HG02571 (cell line): ENCODE data around the gene ZBTB7C.

Source experiments
- ATAC-seq: cut with Tn5 transposase; IDR thresholded peaks from one replicate; pipeline ENCODE4 v1.9.1; 2021; ENCODE audit warnings: mild to moderate bottlenecking, moderate library complexity; ENCODE audit not compliant: unreplicated experiment

Gene ZBTB7C

GRCh38 chr18:48105317-48105716, 303.9 kb downstream of the ZBTB7C start:
- ATAC-seq = no peak

- ATAC-seq = no peak
Observed at GRCh38 chr18:48104705-48105104, 304.5 kb downstream of the ZBTB7C start.

GRCh38 chr18:48100651-48101165, 308.5 kb downstream of the ZBTB7C start:
- ATAC-seq = no peak

GRCh38 chr18:48100165-48100575, 309.0 kb downstream of the ZBTB7C start:
- ATAC-seq = no peak

DNA sequence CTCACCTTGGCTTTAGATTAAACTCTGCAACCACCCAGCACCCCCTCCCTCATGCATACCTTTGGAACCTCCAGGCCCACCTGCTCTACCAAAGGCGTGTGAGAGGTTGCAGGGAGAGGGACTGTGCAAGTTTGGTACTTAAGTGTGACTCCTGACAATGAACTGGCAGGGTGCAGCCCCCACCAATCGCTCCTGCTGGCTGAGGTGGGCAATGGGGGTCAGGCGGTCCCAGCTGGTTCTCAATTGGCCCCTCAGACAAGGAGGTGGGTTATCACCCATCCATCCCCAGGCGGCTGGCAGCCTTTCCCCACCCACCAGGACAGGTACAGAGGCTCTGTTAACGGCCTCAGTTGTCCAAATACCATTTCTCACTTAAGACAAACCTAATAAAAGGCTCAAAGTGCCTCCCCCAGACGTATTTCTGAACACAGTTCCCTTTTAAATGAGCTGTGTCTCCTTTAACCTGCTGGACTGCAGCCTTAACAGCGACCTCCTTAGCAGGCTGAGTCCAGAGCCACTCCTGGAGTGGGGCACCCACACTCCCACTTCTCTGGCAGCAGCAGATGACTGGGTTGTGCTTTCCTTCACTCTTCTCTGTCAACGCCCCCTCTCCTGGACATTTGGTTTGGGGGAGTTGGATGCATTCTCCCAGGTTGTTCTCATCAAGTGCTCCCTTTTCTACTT, 309.6 kb downstream of the ZBTB7C start:
- no peak for ATAC-seq

DNA sequence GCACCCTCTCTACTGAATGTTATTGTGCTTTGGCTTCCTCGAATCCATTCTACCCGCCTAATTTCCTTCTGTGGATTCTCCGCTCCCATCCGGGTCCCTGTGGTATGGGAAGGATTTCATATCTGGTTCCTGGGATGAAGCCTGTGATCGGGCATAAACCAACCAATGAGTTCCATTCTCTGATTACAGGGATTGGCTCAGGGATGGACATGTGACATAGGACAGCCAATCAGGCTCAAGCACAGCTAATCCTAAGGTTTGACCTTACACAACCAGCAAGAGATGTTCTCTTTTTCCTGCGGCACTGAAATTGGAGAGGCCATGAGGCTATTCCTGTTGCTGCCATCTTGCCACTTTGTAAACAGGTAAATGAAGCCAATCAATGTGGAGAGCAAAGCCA, 310.6 kb downstream of the ZBTB7C start:
- ATAC-seq = no peak

DNA sequence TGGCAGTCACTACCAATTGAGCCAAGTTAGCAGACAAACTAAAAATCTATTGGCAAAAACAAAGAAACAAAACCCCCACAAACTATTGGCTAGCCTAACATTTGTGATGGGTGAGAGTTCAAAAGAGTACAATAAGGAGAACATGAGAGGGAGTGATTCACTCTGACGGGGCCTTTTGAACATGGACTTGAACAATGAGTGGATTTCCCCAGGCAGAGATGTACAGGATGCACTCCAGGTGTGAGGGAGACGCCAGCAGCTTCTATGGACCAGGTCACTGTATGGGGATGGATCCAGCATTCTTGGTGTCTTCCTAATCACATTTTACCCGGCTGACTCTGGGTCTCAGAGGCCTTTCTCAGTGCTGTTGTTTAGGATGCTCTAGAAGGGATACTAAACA, 311.2 kb downstream of the ZBTB7C start:
- ATAC-seq = no peak

- no peak for ATAC-seq
Observed at GRCh38 chr18:48095726-48096125, 313.5 kb downstream of the ZBTB7C start.

DNA sequence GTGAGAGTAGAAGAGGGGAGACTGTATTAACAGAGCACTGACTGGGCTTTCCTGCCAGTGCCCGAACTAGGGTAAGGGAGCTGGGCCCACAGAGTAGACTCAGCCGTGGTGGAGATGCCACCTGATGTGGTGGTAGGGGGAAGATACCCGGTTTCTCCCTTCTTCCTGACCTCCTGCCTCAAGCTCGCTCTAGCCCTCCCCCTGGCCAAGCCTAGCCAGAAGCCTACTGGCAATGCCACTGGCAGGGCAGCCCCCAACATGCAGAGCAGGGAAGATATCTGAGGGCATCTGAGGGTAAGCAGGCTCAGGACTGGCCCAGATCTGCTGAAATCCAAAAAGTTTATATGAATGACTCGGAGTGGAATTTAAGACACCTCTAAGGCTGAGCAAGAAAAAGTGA, 316.1 kb downstream of the ZBTB7C start:
- ATAC-seq = no peak

GRCh38 chr18:48091869-48092497, 317.2 kb downstream of the ZBTB7C start:
- ATAC-seq = no peak

- no peak for ATAC-seq
Observed at GRCh38 chr18:48090702-48091101, 318.5 kb downstream of the ZBTB7C start.

- ATAC-seq = no peak
Observed at GRCh38 chr18:48090021-48090420, 319.2 kb downstream of the ZBTB7C start.

DNA sequence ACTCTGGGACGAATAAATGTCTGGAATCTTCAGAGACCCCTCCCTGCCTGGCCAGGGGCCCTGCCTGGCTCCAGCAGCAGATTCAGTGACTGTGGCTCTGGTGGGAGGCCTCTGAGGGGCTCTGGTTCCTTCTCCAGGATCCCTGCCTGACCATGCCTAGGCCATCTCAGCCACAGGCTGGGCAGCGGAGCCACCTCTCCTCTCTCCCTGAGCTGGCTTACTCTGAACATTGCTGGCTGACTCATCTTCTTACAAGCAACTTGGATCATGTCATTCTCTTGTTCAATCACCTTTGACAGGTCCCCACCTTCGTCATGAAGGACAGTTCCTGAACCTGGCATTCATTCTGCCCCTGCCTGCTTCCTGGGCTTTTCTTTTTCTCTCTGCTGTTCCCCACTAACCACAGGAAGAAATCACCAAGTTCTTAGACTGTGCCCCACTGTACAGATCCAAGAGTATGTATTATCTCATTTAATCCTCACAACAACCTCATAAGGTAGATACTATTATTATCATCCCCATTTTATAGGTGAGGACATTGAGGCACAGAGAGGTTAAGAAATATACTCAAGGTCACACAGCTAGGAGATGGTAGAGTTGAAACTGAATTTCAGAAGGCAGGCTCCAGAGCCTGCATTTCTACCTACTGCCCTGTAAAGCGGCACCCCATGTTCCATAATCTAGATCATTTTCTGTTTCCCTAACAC, 323.2 kb downstream of the ZBTB7C start:
- no peak for ATAC-seq

GRCh38 chr18:48084858-48085257, 324.3 kb downstream of the ZBTB7C start:
- no peak for ATAC-seq

DNA sequence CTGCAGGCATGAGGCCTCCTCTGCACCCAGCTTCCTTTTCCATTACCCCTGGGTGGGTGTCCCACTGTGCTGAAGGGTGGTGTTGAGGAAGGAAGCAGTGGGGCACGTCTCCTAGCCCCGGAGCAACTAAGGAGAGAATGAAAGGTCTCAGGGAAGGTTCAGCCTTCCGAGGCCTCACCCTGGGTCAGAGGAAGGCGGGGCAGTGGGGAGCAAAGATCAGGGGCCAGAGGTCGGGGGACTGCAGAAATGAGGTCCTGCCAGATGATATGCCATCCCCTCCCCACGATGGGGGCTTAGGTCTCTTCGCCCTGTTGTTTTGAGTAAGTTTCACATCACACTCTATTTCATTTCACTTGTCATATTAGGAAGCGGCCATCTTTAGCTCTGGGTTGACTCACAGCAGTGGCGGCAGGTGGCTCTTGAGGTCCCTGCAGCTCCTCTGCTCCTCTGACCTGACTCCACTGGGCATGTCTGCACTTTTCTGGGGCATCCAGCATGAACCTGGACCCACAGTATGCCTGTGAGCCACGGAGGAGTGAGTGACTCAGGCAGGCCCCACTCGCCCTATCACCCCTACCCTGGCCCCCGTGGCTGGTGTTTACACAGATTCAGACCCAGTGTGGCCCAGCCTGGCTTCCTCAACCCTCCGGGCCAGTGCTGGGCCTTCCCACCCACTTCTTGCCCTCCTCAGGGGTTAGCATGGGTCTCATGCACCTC, 325.0 kb downstream of the ZBTB7C start:
- no peak for ATAC-seq

- no peak for ATAC-seq
Observed at GRCh38 chr18:48080546-48080945, 328.6 kb downstream of the ZBTB7C start.

- ATAC-seq = no peak
Observed at GRCh38 chr18:48079885-48080284, 329.3 kb downstream of the ZBTB7C start.

GRCh38 chr18:48078448-48078847, 330.7 kb downstream of the ZBTB7C start:
- ATAC-seq = no peak

GRCh38 chr18:48077291-48077690, 331.9 kb downstream of the ZBTB7C start:
- no peak for ATAC-seq

- ATAC-seq = no peak
Observed at GRCh38 chr18:48076461-48076860, 332.7 kb downstream of the ZBTB7C start.

- no peak for ATAC-seq
Observed at GRCh38 chr18:48075707-48076093, 333.5 kb downstream of the ZBTB7C start.
